Stimulated activated effector memory CD8-positive, alpha-beta T cell treated with anti-CD3 and anti-CD28 coated beads, Interleukin-12 subunit alpha, Interleukin-12 subunit beta, amount 100 ng/mL, for 72 hours (primary cell): ENCODE data around the gene DNMT3A.

Experiments used
- ATAC-seq: fragments of 150-1000 bp; cut with Tn5 transposase; 2 replicates; pipeline ENCODE4 v1.10.0; 2021
- DNase-seq, 2 donors: peaks; one replicate each; pipeline ENCODE4 v3.0.0; 2021 to 2022; ENCODE audit warnings: low spot score in 2 of 2
- H3K27ac Mint-ChIP-seq: one replicate; pipeline ENCODE4 v1.8.0; 2022; ENCODE audit warnings: mild to moderate bottlenecking, mixed read lengths
- H3K36me3 Mint-ChIP-seq: one replicate; pipeline ENCODE4 v1.8.0; 2022; ENCODE audit warnings: mild to moderate bottlenecking, mixed read lengths
- H3K4me1 Mint-ChIP-seq: one replicate; pipeline ENCODE4 v1.8.0; 2022; ENCODE audit warnings: mixed read lengths
- H3K4me3 Mint-ChIP-seq: one replicate; pipeline ENCODE4 v1.8.0; 2022; ENCODE audit warnings: mild to moderate bottlenecking, mixed read lengths
- H3K9me3 Mint-ChIP-seq: one replicate; pipeline ENCODE4 v1.8.0; 2022; ENCODE audit warnings: mixed read lengths

The DNMT3A gene

GRCh38 chr2:25302758-25303375 is 38.9 kb downstream of the DNMT3A start:
- ATAC-seq, result no peak
- no peak for DNase-seq
- Mint-ChIP-seq H3K4me3 (no peak overlapping the region), H3K4me1 (peaks cover 69% of the 10 kb centered on the region), H3K36me3 (peaks cover 99% of the 10 kb centered on the region), H3K27ac (no peak overlapping the region), H3K9me3 (no peaks in the 10 kb centered on the region)

DNA sequence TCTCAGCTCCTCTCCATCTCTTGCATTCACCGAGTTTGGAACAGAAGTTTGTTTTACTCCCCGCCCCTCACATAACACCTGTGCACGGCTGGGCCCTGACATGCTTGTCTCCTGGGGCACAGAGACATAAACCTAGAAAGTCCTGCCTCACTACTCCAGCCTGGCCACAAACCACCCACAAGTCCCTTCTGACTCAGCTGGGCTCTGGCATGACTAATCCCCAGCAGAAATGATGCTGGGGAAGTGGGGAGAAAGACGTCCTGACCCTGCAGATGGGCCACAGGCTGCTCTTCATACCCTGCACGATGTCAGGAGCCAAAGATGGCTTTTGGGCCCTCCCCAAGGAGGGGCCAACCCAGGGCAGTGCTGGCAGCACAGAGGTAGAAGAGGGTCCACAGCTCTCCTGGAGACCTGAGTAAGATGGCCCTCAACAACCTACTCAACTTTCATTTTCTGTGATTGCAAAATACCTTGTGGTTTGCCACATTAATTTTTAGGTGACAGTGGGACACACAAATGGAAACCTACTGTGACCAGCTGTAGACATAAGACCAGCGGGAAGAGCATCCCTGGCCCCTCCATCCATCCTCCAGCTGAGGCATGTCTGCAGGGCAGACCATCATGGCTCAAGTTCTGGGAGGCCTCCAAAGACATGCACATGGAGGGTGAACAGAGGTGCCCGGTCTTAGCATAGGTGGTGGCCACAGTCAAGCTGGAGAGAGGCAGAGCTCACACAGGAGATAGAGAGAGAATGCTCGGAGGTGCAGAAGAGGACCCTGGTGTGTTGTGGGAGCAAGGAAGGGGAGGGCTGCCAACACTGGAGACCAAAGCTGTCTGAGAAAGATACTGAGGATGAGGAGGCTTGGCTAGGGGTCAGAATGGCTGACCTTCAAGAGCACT is 40.0 kb downstream of the DNMT3A start:
- H3K4me1 Mint-ChIP-seq, result peaks cover 59% of the 10 kb centered on the region
- DNase-seq (peak; percentile 55 to 89), ATAC-seq (peak; percentile 97)
- H3K4me3 Mint-ChIP-seq, result peak overlapping the region; percentile 58
- peaks cover 97% of the 10 kb centered on the region for H3K36me3 Mint-ChIP-seq
- no peaks in the 10 kb centered on the region for H3K9me3 Mint-ChIP-seq
- peak overlapping the region; percentile 29 for H3K27ac Mint-ChIP-seq

GRCh38 chr2:25300001-25300400 is 41.7 kb downstream of the DNMT3A start:
- ATAC-seq (no peak), DNase-seq (no peak)
- H3K4me3 Mint-ChIP-seq, result no peak overlapping the region
- H3K36me3 Mint-ChIP-seq, result peaks cover 86% of the 10 kb centered on the region
- no peak overlapping the region for H3K27ac Mint-ChIP-seq
- H3K4me1 Mint-ChIP-seq, result peaks cover 59% of the 10 kb centered on the region
- H3K9me3 Mint-ChIP-seq, result no peaks in the 10 kb centered on the region

DNA sequence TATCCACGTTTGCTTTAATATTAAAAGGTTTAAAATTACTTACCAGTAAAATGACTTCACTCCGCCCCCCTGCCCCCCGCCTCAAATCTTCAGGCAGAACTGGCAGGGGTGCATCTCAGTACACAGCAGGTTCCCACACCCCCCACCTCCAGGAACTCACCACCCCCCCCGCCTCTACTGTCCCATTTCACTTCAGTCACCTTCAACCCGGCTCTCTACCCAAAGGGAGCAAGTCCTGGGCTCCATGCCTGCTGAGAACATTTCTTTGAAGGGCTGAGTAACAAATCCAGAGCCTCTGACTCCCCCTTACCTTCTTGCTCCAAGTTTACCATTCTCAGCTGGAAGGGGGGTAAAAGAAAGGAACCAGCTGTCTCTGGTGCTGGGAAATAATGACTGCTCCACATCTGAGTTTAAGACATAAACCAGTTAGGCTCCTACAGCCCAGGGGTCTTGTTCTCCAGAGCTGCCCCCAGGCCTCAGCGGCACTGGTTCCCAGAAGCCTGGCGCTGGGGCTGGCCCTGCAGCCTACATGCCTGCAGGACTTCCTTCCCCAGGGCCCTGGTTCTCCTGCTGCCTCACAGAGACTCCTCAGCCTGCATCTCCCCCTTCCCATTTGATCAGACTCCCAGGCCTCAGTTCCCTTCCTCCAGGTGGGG is 42.8 kb downstream of the DNMT3A start:
- H3K9me3 Mint-ChIP-seq, result no peaks in the 10 kb centered on the region
- peaks cover 75% of the 10 kb centered on the region for H3K36me3 Mint-ChIP-seq
- H3K4me3 Mint-ChIP-seq, result no peak overlapping the region
- DNase-seq (no peak), ATAC-seq (no peak)
- H3K4me1 Mint-ChIP-seq, result peaks cover 60% of the 10 kb centered on the region
- H3K27ac Mint-ChIP-seq, result no peak overlapping the region

GRCh38 chr2:25297738-25298137 is 44.0 kb downstream of the DNMT3A start:
- Mint-ChIP-seq H3K9me3 (no peaks in the 10 kb centered on the region), H3K36me3 (peaks cover 72% of the 10 kb centered on the region), H3K27ac (no peak overlapping the region), H3K4me1 (peaks cover 60% of the 10 kb centered on the region), H3K4me3 (no peak overlapping the region)
- no peak for ATAC-seq
- DNase-seq, result no peak

GRCh38 chr2:25295621-25296020 is 46.1 kb downstream of the DNMT3A start:
- ATAC-seq (peak; percentile 5), DNase-seq (no peak)
- H3K4me3 Mint-ChIP-seq, result peak overlapping the region; percentile 74
- H3K9me3 Mint-ChIP-seq, result no peaks in the 10 kb centered on the region
- H3K36me3 Mint-ChIP-seq, result peaks cover 59% of the 10 kb centered on the region
- H3K4me1 Mint-ChIP-seq, result peaks cover 45% of the 10 kb centered on the region
- H3K27ac Mint-ChIP-seq, result peak overlapping the region; percentile 92

DNA sequence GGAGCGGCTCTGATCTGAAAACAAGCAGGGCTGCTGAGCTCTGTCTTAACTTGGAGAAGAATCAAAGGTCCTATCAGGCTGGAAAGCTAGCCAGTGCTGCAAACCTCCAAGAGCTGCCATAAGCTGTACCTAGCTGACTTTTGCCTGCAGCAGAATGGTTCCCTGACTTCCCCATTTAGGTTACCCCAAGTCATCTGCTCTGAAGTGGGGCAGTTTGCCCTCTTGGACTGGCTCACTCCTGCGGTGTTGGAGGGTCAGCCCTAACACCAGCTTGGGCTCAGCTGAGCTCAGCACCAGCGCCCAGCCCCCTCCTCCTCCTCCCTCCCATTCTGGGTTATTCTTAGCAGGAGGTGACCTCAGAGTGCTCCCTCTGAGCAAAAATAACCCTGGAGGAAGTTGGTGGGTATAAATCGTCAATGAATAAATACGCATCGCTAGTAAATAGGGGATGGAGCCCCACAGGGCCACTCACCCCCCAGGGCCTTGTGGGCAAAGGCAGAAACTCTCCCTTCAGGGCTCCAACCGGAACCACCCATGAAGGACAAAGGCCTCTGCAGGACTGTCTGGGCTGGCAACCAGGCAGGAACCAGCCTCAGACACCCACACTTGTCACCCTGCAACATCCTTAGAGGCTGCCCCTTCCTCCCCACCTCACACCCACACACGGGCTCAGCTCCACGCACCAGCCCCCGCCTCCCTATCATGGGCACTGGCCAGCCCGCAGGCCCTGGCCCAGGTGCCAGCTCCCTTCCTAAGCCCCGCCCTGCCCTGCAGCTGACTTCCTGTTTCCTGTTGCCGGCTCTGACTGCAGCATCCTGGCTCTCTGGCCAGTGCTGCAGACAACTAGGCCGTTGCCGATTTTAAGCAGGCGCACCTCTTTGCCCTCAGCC is 46.9 kb downstream of the DNMT3A start:
- ATAC-seq (peak; percentile 93), DNase-seq (peak; percentile 55 to 87)
- H3K4me1 Mint-ChIP-seq, result peaks cover 45% of the 10 kb centered on the region
- H3K36me3 Mint-ChIP-seq, result peaks cover 57% of the 10 kb centered on the region
- peak overlapping the region; percentile 92 for H3K27ac Mint-ChIP-seq
- no peaks in the 10 kb centered on the region for H3K9me3 Mint-ChIP-seq
- H3K4me3 Mint-ChIP-seq, result peak overlapping the region; percentile 74

DNA sequence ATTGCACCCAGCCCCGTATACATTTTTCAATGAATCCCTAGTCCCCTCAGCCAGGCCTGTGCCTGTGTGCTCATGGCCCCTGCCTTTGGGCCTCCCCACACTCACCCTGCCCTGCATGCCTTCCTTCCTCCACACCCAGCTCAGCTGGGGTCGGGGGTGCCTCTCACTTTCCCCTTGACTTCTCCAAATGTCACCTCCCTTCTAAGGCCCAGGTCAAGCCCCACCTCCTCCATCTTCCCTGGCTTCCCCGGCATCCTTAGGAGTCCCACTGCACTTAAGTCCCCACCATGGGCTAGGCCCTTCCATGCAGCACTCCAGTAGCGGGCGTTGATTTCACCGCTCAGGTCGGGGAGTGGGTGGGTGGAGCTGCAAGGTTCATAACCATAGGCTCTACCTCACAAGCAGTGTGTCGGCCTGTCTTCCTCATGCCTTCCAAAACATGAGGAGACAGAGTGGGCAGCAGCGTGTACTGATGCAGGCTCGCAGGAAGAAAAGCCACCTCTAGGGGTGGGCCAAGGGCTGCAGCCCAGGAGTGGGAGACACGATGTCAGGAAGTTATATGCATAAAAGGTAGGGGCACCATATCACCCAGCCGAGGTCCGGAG is 47.7 kb downstream of the DNMT3A start:
- H3K4me1 Mint-ChIP-seq, result peaks cover 45% of the 10 kb centered on the region
- no peaks in the 10 kb centered on the region for H3K9me3 Mint-ChIP-seq
- H3K36me3 Mint-ChIP-seq, result peaks cover 52% of the 10 kb centered on the region
- no peak for DNase-seq
- peak; percentile 8 for ATAC-seq
- peak overlapping the region; percentile 92 for H3K27ac Mint-ChIP-seq
- peak overlapping the region; percentile 74 for H3K4me3 Mint-ChIP-seq

DNA sequence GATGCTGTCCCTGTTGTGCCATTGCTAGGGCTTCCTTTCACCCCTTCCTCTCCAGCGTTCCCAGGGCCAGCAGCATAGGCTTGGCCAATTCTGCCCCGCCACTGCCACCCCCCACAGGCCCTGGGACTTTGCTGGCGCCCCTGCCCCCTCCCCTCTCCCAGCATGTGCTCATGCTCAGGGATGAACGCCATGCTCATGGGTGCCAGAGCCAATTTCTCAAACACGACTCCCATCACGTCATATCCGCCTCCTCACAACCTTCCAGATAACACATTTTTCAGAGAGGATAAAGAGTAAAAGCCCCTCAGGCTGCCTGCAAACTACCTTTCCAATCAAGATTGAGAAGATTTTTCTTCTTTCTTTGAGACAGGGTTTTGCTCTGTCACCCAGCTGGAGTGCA is 48.6 kb downstream of the DNMT3A start:
- Mint-ChIP-seq H3K9me3 (no peaks in the 10 kb centered on the region), H3K4me1 (peaks cover 50% of the 10 kb centered on the region), H3K27ac (peak overlapping the region; percentile 73), H3K4me3 (no peak overlapping the region), H3K36me3 (peaks cover 45% of the 10 kb centered on the region)
- DNase-seq, result no peak
- ATAC-seq, result no peak

DNA sequence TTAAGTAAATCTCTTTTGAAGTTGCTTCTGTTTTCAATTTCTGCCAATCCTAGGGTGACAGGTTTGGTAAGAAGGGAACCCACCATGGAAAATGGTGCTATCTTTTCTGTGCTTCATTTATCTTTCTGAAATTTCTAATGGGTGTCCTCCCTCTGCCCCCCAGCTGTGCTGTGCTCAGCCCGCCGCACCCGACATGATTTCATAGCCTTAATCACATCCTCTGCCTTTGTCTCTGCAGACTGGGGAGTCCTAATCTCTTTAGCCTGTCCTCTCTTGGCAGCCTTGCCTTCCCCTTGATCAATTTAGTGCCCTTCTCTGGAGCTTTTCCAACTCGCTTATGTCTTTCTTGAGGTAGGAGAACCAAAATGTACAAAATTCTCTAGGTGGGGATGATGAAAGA is 49.3 kb downstream of the DNMT3A start:
- peak overlapping the region; percentile 73 for H3K27ac Mint-ChIP-seq
- no peaks in the 10 kb centered on the region for H3K9me3 Mint-ChIP-seq
- peaks cover 52% of the 10 kb centered on the region for H3K4me1 Mint-ChIP-seq
- H3K4me3 Mint-ChIP-seq, result no peak overlapping the region
- DNase-seq (no peak), ATAC-seq (no peak)
- peaks cover 38% of the 10 kb centered on the region for H3K36me3 Mint-ChIP-seq

GRCh38 chr2:25290811-25291495 is 50.8 kb downstream of the DNMT3A start:
- peaks cover 58% of the 10 kb centered on the region for H3K4me1 Mint-ChIP-seq
- DNase-seq (no peak), ATAC-seq (no peak)
- H3K36me3 Mint-ChIP-seq, result peaks cover 30% of the 10 kb centered on the region
- H3K9me3 Mint-ChIP-seq, result no peaks in the 10 kb centered on the region
- H3K27ac Mint-ChIP-seq, result peak overlapping the region; percentile 76
- H3K4me3 Mint-ChIP-seq, result no peak overlapping the region

DNA sequence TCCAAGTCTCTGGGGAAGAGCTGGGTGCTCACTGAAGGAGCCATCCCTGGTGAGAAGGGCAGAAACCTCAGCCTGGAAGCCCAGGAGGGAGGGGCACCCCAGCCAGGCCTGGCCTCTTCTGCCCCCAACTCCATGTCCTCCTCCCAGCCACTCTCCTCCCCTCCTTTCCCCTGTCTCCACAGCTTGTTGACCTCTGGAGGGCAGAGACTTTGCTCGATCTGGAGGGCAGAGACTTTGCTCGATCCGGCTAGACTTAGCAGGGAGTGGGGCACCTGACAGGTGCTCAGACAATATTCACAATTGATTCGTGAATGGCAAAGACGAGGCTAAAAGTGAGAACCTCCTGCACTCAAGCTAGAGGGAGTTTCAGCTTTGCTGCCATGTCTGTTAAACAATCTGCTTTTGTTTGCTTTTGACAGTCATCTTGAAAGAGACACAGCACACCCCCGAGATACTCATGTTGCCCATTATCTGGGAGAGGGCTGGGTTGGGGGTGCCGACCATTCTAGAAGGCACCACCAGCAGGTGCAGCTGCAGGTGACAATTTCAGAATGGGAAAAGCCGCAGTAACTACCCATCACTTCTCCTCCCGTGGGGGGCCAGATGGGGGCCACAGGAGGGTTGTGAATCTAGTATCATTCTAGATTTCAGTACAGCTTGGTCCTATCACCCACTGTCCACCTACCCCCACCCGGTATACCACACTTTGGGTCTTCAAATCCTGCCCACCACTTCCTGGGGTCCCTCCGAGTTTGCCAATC is 54.8 kb downstream of the DNMT3A start:
- DNase-seq, result no peak
- Mint-ChIP-seq H3K4me1 (peaks cover 31% of the 10 kb centered on the region), H3K36me3 (peaks cover 48% of the 10 kb centered on the region), H3K4me3 (peak overlapping the region; percentile 57), H3K27ac (peak overlapping the region; percentile 92), H3K9me3 (no peaks in the 10 kb centered on the region)
- ATAC-seq, result no peak

DNA sequence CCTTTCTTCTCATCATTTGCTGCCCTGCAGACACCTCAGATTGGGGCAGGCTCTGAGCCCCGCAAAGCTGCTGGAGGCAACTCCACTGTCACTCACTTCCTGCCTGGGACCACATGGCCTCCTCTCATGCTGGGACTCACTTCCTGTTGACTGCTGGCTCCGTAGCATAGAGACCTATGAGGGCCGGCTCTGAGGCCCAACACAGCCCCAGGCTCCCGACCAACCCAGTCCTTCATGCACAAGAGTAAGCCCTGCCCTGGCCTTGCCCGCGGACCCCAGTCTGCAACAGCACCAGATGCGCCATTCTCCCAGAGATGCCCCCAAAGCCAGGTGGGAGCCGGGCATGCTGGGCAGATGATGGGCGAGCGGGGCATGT is 55.7 kb downstream of the DNMT3A start:
- ATAC-seq (peak; percentile 100), DNase-seq (peak in 1 of 2 donors; percentile 75)
- H3K9me3 Mint-ChIP-seq, result no peaks in the 10 kb centered on the region
- peaks cover 57% of the 10 kb centered on the region for H3K36me3 Mint-ChIP-seq
- H3K4me1 Mint-ChIP-seq, result peaks cover 31% of the 10 kb centered on the region
- H3K4me3 Mint-ChIP-seq, result peak overlapping the region; percentile 57
- H3K27ac Mint-ChIP-seq, result peak overlapping the region; percentile 92
